ENCODE results near the gene COA8.

- TF ChIP-seq CTCF (IDR thresholded peaks at IDR 0.05; ENCODE audit: extremely low read depth in 1 of 2, insufficient read depth in 1 of 2, low read depth in 1 of 2, low read length in 2 of 2) (no peak), POLR2A (IDR thresholded peaks at IDR 0.05; ENCODE audit: low read depth, low read length) (no peak), EZH2 (IDR thresholded peaks at IDR 0.05; ENCODE audit: borderline replicate concordance, low read depth, low read length, severe bottlenecking) (no peak), POLR2AphosphoS5 (IDR thresholded peaks at IDR 0.05; ENCODE audit: insufficient read depth, low read depth, low read length) (peak; percentile 66), GATA2 (IDR thresholded peaks at IDR 0.05; ENCODE audit: insufficient read depth, insufficient read length, low read depth, low read length) (peak; percentile 81), MAX (IDR thresholded peaks at IDR 0.05; ENCODE audit: insufficient read depth, insufficient read length) (no peak)
Observed at GRCh38 chr14:103624860-103625259, 62.1 kb downstream of the COA8 start.
